SH-SY5Y (cell line): ENCODE data around the gene ALG12.

Experiments used
- GATA2 ChIP-seq: IDR thresholded peaks from 2 replicates; pipeline ENCODE4 v1.6.1; 2011; ENCODE audit warnings: mild to moderate bottlenecking, low read depth, low read length
- GATA3 ChIP-seq: IDR thresholded peaks from 2 replicates; pipeline ENCODE4 v1.6.1; 2011; ENCODE audit warnings: low read depth, mild to moderate bottlenecking, low read length, moderate library complexity

- no peak for TF ChIP-seq GATA2
- TF ChIP-seq GATA3, result no peak
These were observed 40.2 kb upstream of the ALG12 start for GRCh38 chr22:49958366-49958921.
